ES-I3 (cell line): Measurements from ENCODE around the gene HOXB2.

Source experiments
- H3K36me3 ChIP-seq: 2 replicates; pipeline ENCODE4 v1.6.1; 2013; ENCODE audit warnings: mild to moderate bottlenecking, low read length, control low read depth, moderate library complexity; ENCODE audit not compliant: insufficient read depth
- H3K4me1 ChIP-seq: 2 replicates; pipeline ENCODE4 v1.6.1; 2013; ENCODE audit warnings: mild to moderate bottlenecking, control low read depth, low read length; ENCODE audit not compliant: insufficient read depth
- H3K9ac ChIP-seq: 2 replicates; pipeline ENCODE4 v1.6.1; 2013; ENCODE audit warnings: low read depth, mild to moderate bottlenecking, low read length, moderate library complexity
- H3K9me3 ChIP-seq: 2 replicates; pipeline ENCODE4 v1.6.1; 2013; ENCODE audit warnings: mild to moderate bottlenecking, low read length, moderate library complexity; ENCODE audit not compliant: control insufficient read depth, insufficient read depth

Gene HOXB2

DNA sequence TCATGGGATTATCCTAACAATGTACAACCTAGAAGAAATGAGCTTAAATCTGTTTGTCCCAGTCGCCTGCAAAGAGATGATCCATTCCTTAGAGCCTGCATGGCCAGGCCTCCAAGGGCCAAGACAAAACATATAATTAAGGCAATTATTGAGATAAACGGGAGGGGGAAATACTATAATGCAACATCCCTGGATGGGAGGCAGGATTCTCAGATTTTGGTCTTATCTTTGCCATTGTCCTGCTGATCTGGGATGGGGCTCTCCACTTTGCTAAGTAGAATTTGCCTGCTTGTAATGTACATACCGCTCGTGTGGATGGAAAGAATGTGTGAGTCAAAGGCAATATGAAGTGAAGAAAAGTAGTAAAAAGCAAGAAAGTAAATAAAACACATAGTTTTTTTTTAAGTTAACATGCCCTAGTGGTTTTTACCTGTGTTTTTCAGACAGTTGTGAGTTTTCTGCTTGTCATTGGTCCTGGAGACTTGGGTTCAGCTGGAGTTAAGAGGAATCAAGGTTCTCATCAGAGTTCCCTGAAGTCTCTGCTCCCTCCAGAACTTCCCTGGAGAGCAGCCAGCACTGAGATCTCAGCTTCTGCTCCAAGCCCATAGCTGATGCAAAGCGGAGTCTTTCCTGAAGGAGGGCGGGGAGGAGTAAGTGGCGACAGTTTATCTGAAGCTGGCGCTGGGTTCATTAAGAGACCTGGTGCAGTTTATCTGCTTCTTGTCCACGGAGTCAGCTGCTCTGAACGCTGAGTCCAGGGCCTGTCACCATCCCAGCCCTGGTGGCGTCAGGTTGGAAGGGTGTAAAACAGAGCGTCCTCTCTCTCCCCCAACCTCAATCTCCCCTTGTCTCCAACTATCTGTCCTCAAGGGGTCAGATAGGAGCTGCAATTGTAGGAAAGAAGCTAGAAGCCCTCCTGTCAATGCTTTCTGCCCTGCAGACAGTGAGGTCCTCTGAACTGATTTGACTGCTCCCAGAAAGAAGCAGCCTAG is 44.2 kb downstream of the HOXB2 start:
- peaks cover 23% of the 10 kb centered on the region; the same call in 1 of the 2 replicates for H3K4me1 ChIP-seq
- no peaks in the 10 kb centered on the region for H3K36me3 ChIP-seq
- H3K9ac ChIP-seq = no peak overlapping the region
- no peaks in the 10 kb centered on the region for H3K9me3 ChIP-seq

DNA sequence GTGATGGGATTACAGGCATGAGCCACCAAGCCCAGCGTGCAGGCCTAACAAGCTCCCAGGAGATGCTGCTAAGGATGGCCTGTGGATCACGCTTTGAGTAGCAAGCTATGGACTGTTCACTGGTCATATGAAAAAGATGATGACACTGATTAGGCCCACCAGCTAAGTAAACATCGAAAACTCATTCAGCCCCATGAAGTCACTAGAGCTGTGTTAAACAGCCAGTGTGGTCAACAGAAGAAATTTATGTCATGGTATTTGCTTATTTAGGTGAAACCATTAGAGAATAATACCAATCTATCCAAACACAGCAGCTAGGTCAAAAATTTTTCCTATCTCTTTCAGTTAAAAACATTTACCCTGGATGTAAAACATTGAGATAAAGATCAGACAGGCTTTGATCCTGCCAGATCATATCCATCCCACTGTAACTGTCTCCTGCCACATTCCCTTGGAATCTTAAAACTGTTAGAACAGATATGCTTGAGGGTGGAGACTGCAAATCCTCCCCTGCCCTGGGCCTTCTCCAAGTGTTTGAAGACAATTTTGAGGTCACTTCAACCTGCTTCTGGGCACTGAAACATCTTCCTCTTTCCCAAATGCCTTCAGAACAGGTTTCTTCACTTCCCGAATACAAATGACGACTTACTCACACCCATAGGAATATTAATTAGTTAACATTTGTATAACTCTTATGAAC is 45.0 kb downstream of the HOXB2 start:
- Histone ChIP-seq H3K9ac (no peak overlapping the region), H3K36me3 (no peaks in the 10 kb centered on the region), H3K9me3 (no peaks in the 10 kb centered on the region), H3K4me1 (peaks cover 19% of the 10 kb centered on the region; the same call in 1 of the 2 replicates)

GRCh38 chr17:48499248-48499647 is 45.7 kb downstream of the HOXB2 start:
- Histone ChIP-seq H3K9me3 (no peaks in the 10 kb centered on the region), H3K9ac (no peak overlapping the region), H3K4me1 (peaks cover 15% of the 10 kb centered on the region; the same call in 1 of the 2 replicates), H3K36me3 (no peaks in the 10 kb centered on the region)

DNA sequence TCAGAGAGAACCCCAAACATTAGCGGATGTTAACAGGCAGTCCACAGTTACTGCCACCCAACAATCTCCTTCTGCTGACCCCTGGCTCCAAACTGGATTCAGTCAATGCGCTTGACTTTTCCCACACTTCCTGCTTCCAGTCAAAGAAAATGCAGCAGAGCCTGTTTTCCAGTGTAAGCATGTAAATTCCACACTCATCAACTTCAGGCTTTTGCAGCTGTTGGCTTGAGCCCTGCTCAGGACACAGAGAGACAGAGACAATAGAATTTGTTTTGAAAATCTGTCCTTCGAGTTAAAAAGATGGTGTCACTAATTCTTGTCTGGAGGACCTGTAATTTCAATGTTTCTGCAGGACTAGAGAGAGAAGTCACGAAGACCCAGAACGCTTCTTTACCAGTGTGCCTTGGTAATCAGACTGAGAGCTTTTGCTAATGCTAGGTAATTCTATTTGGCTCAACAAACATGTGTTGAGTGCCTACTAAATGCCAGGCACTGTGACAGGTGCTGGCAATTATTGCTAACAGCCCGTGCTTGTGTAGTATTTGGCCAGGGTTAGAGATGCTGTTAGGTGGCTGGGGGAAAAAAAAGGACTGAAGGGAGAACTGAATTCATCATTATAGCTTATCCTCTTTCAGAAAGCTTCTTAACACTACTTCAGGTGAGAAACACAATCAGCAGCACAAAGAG is 46.6 kb downstream of the HOXB2 start:
- Histone ChIP-seq H3K36me3 (no peaks in the 10 kb centered on the region), H3K9me3 (no peaks in the 10 kb centered on the region), H3K9ac (no peak overlapping the region), H3K4me1 (peaks cover 10% of the 10 kb centered on the region; the same call in 1 of the 2 replicates)

DNA sequence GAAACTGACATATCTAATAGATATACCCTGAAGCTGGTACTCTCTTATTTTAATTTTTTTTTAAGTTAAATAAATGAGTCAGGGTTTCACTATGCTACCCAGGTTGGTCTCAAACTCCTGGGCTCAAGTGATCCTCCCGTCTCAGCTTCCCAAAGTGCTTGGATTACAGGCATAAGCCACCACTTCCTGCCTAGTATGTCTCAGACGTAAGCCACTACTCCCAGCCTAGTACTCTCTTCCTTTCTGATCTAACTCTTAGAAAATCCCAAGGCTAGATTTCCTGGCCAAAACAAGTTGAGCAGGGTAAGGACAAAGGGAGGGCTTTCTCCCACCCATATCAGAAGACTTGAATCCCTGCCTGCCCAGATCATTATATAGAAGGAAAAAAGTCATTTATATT is 47.8 kb downstream of the HOXB2 start:
- H3K36me3 ChIP-seq = no peaks in the 10 kb centered on the region
- no peak overlapping the region for H3K9ac ChIP-seq
- H3K9me3 ChIP-seq = no peaks in the 10 kb centered on the region
- peaks cover 10% of the 10 kb centered on the region for H3K4me1 ChIP-seq

DNA sequence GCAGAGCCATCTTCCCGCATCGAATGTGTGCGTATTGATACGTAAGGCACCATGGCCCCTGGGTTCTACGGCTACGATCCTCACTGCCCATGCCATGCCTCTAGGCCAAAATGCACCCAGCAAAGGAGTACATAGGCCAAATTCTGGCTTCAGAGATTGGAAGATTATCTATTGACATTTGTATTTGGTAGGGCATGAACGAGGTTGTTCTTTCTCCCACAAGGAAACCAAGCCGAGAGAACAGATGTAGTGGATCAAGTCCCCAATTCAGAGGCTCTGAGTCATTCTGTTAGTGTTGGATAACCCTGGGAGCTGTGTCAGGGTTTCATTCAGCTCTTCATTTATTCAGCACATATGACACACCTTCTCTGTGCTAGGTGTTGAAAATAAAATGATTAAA is 50.6 kb downstream of the HOXB2 start:
- Histone ChIP-seq H3K4me1 (peaks cover 17% of the 10 kb centered on the region), H3K9ac (no peak overlapping the region), H3K9me3 (no peaks in the 10 kb centered on the region), H3K36me3 (no peaks in the 10 kb centered on the region)
